K562 (cell line): ENCODE data around the gene PPM1N. TPM values are rescaled to one million over a fixed set of nuclear protein-coding genes. Genes with fewer than 3 reads are reported as not detected.

Experiments used
- CAMTA2 ChIP-seq: fragments of 250-450 bp; sonication (Bioruptor Pico); conservative IDR thresholded peaks from 2 replicates; pipeline ENCODE4 v1.5.1; 2022
- EWSR1 ChIP-seq: fragments of 450-650 bp; IDR thresholded peaks from 2 replicates; pipeline ENCODE4 v1.6.1; 2018; ENCODE audit warnings: borderline replicate concordance, mild to moderate bottlenecking, low read depth, moderate library complexity; ENCODE audit not compliant: partially characterized antibody
- FOSL1 ChIP-seq: fragments of 200-800 bp; sonication (Bioruptor generic); conservative IDR thresholded peaks from 2 replicates; pipeline ENCODE4 v1.6.1; 2016; ENCODE audit warnings: missing genetic modification characterization, missing compliant biosample characterization
- KDM1A ChIP-seq, 2 experiments: fragments of 450-650 bp; IDR thresholded peaks; 2 replicates each; pipeline ENCODE4 v1.6.1; 2016; ENCODE audit warnings: mild to moderate bottlenecking in 2 of 2
- KLF1 ChIP-seq: fragments of 450-650 bp; IDR thresholded peaks from 2 replicates; pipeline ENCODE4 v1.6.1; 2016; ENCODE audit warnings: missing genetic modification characterization, missing compliant biosample characterization
- KLF6 ChIP-seq: fragments of 250-450 bp; sonication (Bioruptor Pico); IDR thresholded peaks from 2 replicates; pipeline ENCODE4 v1.4.0; 2020; ENCODE audit warnings: mild to moderate bottlenecking, moderate library complexity, borderline replicate concordance
- MYC ChIP-seq, 2 experiments: fragments of 250-450 bp in 1 of 2; sonication (Bioruptor Pico) in 1 of 2; IDR thresholded peaks; 2 replicates each; pipeline versions ENCODE4 v1.5.1 to v1.6.1; 2012 to 2021; ENCODE audit warnings: low read depth in 2 of 2, borderline replicate concordance in 1 of 2, improper control_type of control experiment in 1 of 2, low read length in 1 of 2, mild to moderate bottlenecking in 1 of 2, moderate library complexity in 1 of 2
- MYNN ChIP-seq, 2 experiments: sonication (generic); formaldehyde crosslinking in 1 of 2; IDR thresholded peaks; 2 replicates each; pipeline versions ENCODE4 v1.5.0 to v1.6.1; 2016 to 2020; ENCODE audit warnings: antibody characterized with exemption in 1 of 2, missing genetic modification reagents in 1 of 2
- NR0B1 ChIP-seq: fragments of 450-650 bp; IDR thresholded peaks from one replicate; pipeline ENCODE4 v1.6.1; 2018; ENCODE audit warnings: mild to moderate bottlenecking, moderate library complexity; ENCODE audit not compliant: partially characterized antibody
- PTTG1 ChIP-seq: fragments of 450-650 bp; IDR thresholded peaks from 2 replicates; pipeline ENCODE4 v1.6.1; 2016; ENCODE audit warnings: low read depth, mild to moderate bottlenecking, missing genetic modification characterization, missing compliant biosample characterization
- SMAD2 ChIP-seq: fragments of 150-350 bp; IDR thresholded peaks from 2 replicates; pipeline ENCODE4 v1.6.1; 2014; ENCODE audit warnings: low read depth, mild to moderate bottlenecking, low read length
- SMARCC2 ChIP-seq: fragments of 450-650 bp; IDR thresholded peaks from 2 replicates; pipeline ENCODE4 v1.6.1; 2017; ENCODE audit warnings: antibody characterized with exemption, moderate library complexity, mild to moderate bottlenecking, low read depth
- TEAD2 ChIP-seq: fragments of 450-650 bp; IDR thresholded peaks from 2 replicates; pipeline ENCODE4 v1.6.1; 2016; ENCODE audit warnings: missing genetic modification characterization, control low read depth, missing compliant biosample characterization
- ZC3H11A ChIP-seq: IDR thresholded peaks from 2 replicates; pipeline ENCODE4 v1.6.1; 2012; ENCODE audit warnings: low read depth, low read length, improper control_type of control experiment
- ZNF407 ChIP-seq: fragments of 450-650 bp; IDR thresholded peaks from 2 replicates; pipeline ENCODE4 v1.6.1; 2016; ENCODE audit warnings: low read depth
- polyA plus RNA-seq, 8 experiments: library from polyadenylated mRNA; depleted of rRNA in 4 of 8; stranded (reverse) in 5 of 8; unstranded in 3 of 8; fragments of >200 nt; fragmentation: Nextera tagmentation in 2 of 8; fragmentation: Illumina TruSeq in 1 of 8; extraction: Ambion mirVana in 2 of 8; extraction: Trizol in 1 of 8; gene quantifications; 2 replicates each; pipeline versions ENCODE4 v1.2.1 to v1.2.3, GENCODE V29; 2011 to 2014; ENCODE audit warnings: inconsistent platforms in 1 of 8, missing spikeins in 1 of 8
- total RNA-seq, 7 experiments: library from RNA; depleted of rRNA in 6 of 7; stranded (reverse); fragments of >200 nt in 6 of 7; fragmentation: Illumina TruSeq in 2 of 7; extraction: Trizol in 2 of 7; gene quantifications; 2 replicates each; pipeline versions ENCODE4 v1.2.1 to v1.2.3, GENCODE V29; 2011 to 2021; ENCODE audit warnings: low replicate concordance in 1 of 7

Gene PPM1N
- total and polyA plus RNA-seq, 9 of the 15 experiments (the other 6 are each of a cell fraction or from before 2014, with no cell fraction given) = 4.5 to 15.6 (median 8.7) TPM

GRCh38 chr19:45455707-45456499 lies 42.3 kb upstream of the PPM1N start (continued):
- TF ChIP-seq KLF6 (CRISPR knock-in tag) = no peak
- peak; percentile 14 to 42; a peak in 2 of 4 replicates for TF ChIP-seq KDM1A (IDR thresholded peaks at IDR 0.05)
- peak; percentile 80 for TF ChIP-seq MYNN (IDR thresholded peaks at IDR 0.05)
- no peak for TF ChIP-seq MYNN (CRISPR knock-in tag; IDR thresholded peaks at IDR 0.05)
- TF ChIP-seq MYC (IDR thresholded peaks at IDR 0.05; ENCODE audit: low read depth, low read length) = peak; percentile 85
- TF ChIP-seq MYC (CRISPR knock-in tag; IDR thresholded peaks at IDR 0.05; ENCODE audit: borderline replicate concordance, low read depth) = peak; percentile 87
- peak; percentile 95 for TF ChIP-seq TEAD2 (tag)
- TF ChIP-seq SMARCC2 = 0 out of 2 replicates have a peak, but pooled peaks have one; percentile 54
- no peak for TF ChIP-seq ZNF407
- TF ChIP-seq CAMTA2 (CRISPR knock-in tag) = no peak
- no peak for TF ChIP-seq PTTG1
- TF ChIP-seq EWSR1 = no peak
- no peak for TF ChIP-seq NR0B1
- peak; percentile 99 for TF ChIP-seq FOSL1 (tag)
- TF ChIP-seq ZC3H11A = no peak
- no peak for TF ChIP-seq KLF1
- no peak for TF ChIP-seq SMAD2
